Spleen (tissue), 11 donors: ENCODE data around the gene NME3. TPM values are rescaled to one million over a fixed set of nuclear protein-coding genes. Genes with fewer than 3 reads are reported as not detected.

Source experiments
- DNase-seq: peaks from one replicate; pipeline ENCODE4 v3.0.0-alpha.2; 2020
- H3K27ac ChIP-seq, 8 donors: fragments of 200-600 bp; sonication (generic) in 7 of 8; 1 replicate in 4 of 8; 2 replicates in 4 of 8; pipeline versions ENCODE4 v1.5.0 to v1.8.0; 2016 to 2021; ENCODE audit warnings: inconsistent platforms in 4 of 8, mild to moderate bottlenecking in 4 of 8, moderate library complexity in 1 of 8
- H3K27me3 ChIP-seq, 7 donors: fragments of 200-600 bp; sonication (generic) in 6 of 7; replicated peaks in 1 of 7; 1 replicate in 4 of 7; 2 replicates in 3 of 7; pipeline versions ENCODE4 v1.5.0 to v1.8.0; 2016 to 2021; ENCODE audit warnings: inconsistent platforms in 3 of 7, mild to moderate bottlenecking in 1 of 7
- H3K36me3 ChIP-seq, 6 donors: fragments of 200-600 bp; sonication (generic) in 5 of 6; 1 replicate in 4 of 6; 2 replicates in 2 of 6; pipeline versions ENCODE4 v1.5.0 to v1.8.0; 2016 to 2021; ENCODE audit warnings: inconsistent platforms in 2 of 6
- H3K4me1 ChIP-seq, 6 donors: fragments of 200-600 bp; sonication (generic) in 5 of 6; 1 replicate in 3 of 6; 2 replicates in 3 of 6; pipeline versions ENCODE4 v1.5.0 to v1.8.0; 2016 to 2021; ENCODE audit warnings: inconsistent platforms in 3 of 6
- H3K4me3 ChIP-seq, 8 donors: fragments of 200-600 bp; sonication (generic) in 7 of 8; 1 replicate in 4 of 8; 2 replicates in 4 of 8; pipeline versions ENCODE4 v1.5.0 to v1.8.0; 2016 to 2021; ENCODE audit warnings: inconsistent platforms in 4 of 8, mild to moderate bottlenecking in 4 of 8, moderate library complexity in 2 of 8
- H3K9me3 ChIP-seq, 8 donors: fragments of 200-600 bp; sonication (generic) in 7 of 8; 1 replicate in 4 of 8; 2 replicates in 4 of 8; pipeline versions ENCODE4 v1.5.0 to v1.8.0; 2016 to 2021; ENCODE audit warnings: inconsistent platforms in 4 of 8
- CTCF ChIP-seq, 11 experiments: fragments of 200-600 bp in 7 of 11; fragments of 450-650 bp in 4 of 11; sonication (generic) in 4 of 11; IDR thresholded peaks in 8 of 11; conservative IDR thresholded peaks in 3 of 11; 1 replicate in 7 of 11; 2 replicates in 4 of 11; pipeline versions ENCODE4 v1.4.0 to v1.8.0; 2016 to 2021; ENCODE audit warnings: antibody characterized with exemption in 11 of 11, inconsistent platforms in 4 of 11, mild to moderate bottlenecking in 1 of 11
- POLR2A ChIP-seq, 3 donors: fragments of 450-650 bp; IDR thresholded peaks; one replicate each; pipeline ENCODE4 v1.5.1; 2017; ENCODE audit warnings: antibody characterized with exemption in 3 of 3, mild to moderate bottlenecking in 1 of 3
- POLR2AphosphoS5 ChIP-seq, 3 donors: sonication (generic); formaldehyde crosslinking; IDR thresholded peaks; one replicate each; pipeline ENCODE4 v1.5.1; 2017; ENCODE audit warnings: antibody characterized with exemption in 3 of 3
- WGBS, 5 donors: extraction: QIAGEN DNeasy Blood & Tissue Kit in 3 of 5; methylation state at CpG; one replicate each; pipeline versions ENCODE4 v1.1.5 to v1.1.7; 2013 to 2018; 5-methylcytosine and 5-hydroxymethylcytosine counted together
- intact Hi-C: fragments of 100-400 bp; cut with DNase I; formaldehyde crosslinking; loops from one replicate; pipeline ENCODE4 v1.15.0; 2023; ENCODE audit warnings: low total_unique reads
- microRNA-seq, 3 donors: library from miRNA; unstranded; fragments of <30 nt; microRNA quantifications; one replicate each; pipeline versions ENCODE4 to v1.1.0, GENCODE V29; 2019 to 2020
- polyA plus RNA-seq, 3 donors: library from polyadenylated mRNA; stranded (reverse); fragments of 200-250 nt; gene quantifications; one replicate each; pipeline ENCODE4 v1.2.1, GENCODE V29; 2013
- small RNA-seq, 4 donors: library from RNA; depleted of rRNA; stranded (forward); fragments of <200 nt; gene quantifications; one replicate each; pipeline ENCODE3, GENCODE V24; 2016
- total RNA-seq, 7 donors: library from RNA; depleted of rRNA in 3 of 7; stranded (reverse); fragments of >200 nt in 3 of 7; fragmentation: NEBNext Ultra II Directional in 4 of 7; extraction: Animal tissue kit (Norgen Biotek cat#: 25700) in 4 of 7; gene quantifications; one replicate each; pipeline versions ENCODE4 v1.1.0 to v1.2.1, GENCODE V29; 2016 to 2021
- donor health status: healthy with polysubstance abuse.
- donor health status: DM: no; HTN: no; CAD: no; lungs with moderate emphysema.
- donor health status: DM: no; HTN: no; CAD: no.
- donor health status: Bipolar disorder and iron deficiency.
- donor health status: healthy.
- donor health status: DM: no; HTN: no; CAD: no.
- donor health status: DM: yes; HTN: yes; CAD: no.

The NME3 gene
- total and polyA plus RNA-seq, 10 donors, result 51.0 to 283 (median 76.9) TPM

GRCh38 chr16:1724491-1724890 lies 46.9 kb downstream of the NME3 start:
- whole genome bisulfite sequencing, 5 donors, result 91 to 95% (median 93%) methylated on average over 12 of the region's 12 CpGs
- no peak overlapping the region for H3K4me3 ChIP-seq
- DNase-seq, result no peak
- no peaks in the 10 kb centered on the region for H3K27me3 ChIP-seq
- H3K4me1 ChIP-seq, result peaks cover 17 to 74% (median 51%) of the 10 kb centered on the region in 6 donors
- intact Hi-C loops, result no loop called here
- TF ChIP-seq POLR2AphosphoS5 (IDR thresholded peaks at IDR 0.05) (no peak), CTCF (IDR thresholded peaks at IDR 0.05 in 8 of 11, conservative IDR thresholded peaks at IDR 0.05 in 3 of 11) (no peak), POLR2A (IDR thresholded peaks at IDR 0.05) (no peak)
- peaks cover 0 to 54% (median 34%) of the 10 kb centered on the region in 6 donors for H3K36me3 ChIP-seq
- no peak overlapping the region for H3K27ac ChIP-seq
- no peaks in the 10 kb centered on the region for H3K9me3 ChIP-seq

GRCh38 chr16:1723450-1724147 lies 47.7 kb downstream of the NME3 start:
- H3K9me3 ChIP-seq, result no peaks in the 10 kb centered on the region
- TF ChIP-seq POLR2AphosphoS5 (IDR thresholded peaks at IDR 0.05) (no peak), POLR2A (IDR thresholded peaks at IDR 0.05) (no peak), CTCF (IDR thresholded peaks at IDR 0.05 in 8 of 11, conservative IDR thresholded peaks at IDR 0.05 in 3 of 11) (peak in 10 of 11 experiments; percentile 61 to 92 (median 87))
- intact Hi-C loops, result no loop called here
- H3K27me3 ChIP-seq, result no peaks in the 10 kb centered on the region
- H3K27ac ChIP-seq, result peak overlapping the region in 6 of 8 donors; percentile 41 to 77 (median 76)
- WGBS, 5 donors, result 48 to 56% (median 53%) methylated on average over 6 of the region's 6 CpGs
- no peak for DNase-seq
- H3K4me3 ChIP-seq, result no peak overlapping the region
- peaks cover 17 to 83% (median 60%) of the 10 kb centered on the region in 6 donors for H3K4me1 ChIP-seq
- peaks cover 0 to 45% (median 25%) of the 10 kb centered on the region in 6 donors for H3K36me3 ChIP-seq

GRCh38 chr16:1721372-1721771 lies 50.0 kb downstream of the NME3 start:
- no peak for DNase-seq
- Histone ChIP-seq H3K36me3 (peaks cover 0 to 23% (median 12%) of the 10 kb centered on the region in 6 donors), H3K4me1 (peaks cover 20 to 100% (median 77%) of the 10 kb centered on the region in 6 donors), H3K27ac (peak overlapping the region in 6 of 8 donors; percentile 41 to 77 (median 76)), H3K4me3 (no peak overlapping the region), H3K9me3 (no peaks in the 10 kb centered on the region), H3K27me3 (no peaks in the 10 kb centered on the region)
- WGBS, 5 donors, result 88 to 94% (median 93%) methylated on average over 9 of the region's 9 CpGs
- intact Hi-C loops, result no loop called here
- TF ChIP-seq POLR2AphosphoS5 (IDR thresholded peaks at IDR 0.05), result no peak
- no peak for TF ChIP-seq POLR2A (IDR thresholded peaks at IDR 0.05)
- no peak for TF ChIP-seq CTCF (IDR thresholded peaks at IDR 0.05 in 8 of 11, conservative IDR thresholded peaks at IDR 0.05 in 3 of 11)

Small RNAs within 50 kb of the gene (microRNA-seq; reads per million reads assigned to microRNA genes)
- gene MIR3177, result 0.57 to 2.5 (median 1.8) reads per million in 3 donors

Small RNAs within 50 kb of the gene (small RNA-seq; reads per million reads assigned to genes)
- 0.14 to 0.49 (median 0.28) reads per million in 4 donors for gene MIR3177

Other genes starting within 250 kb of the NME3 start
- gene TMEM204, start 237.9 kb downstream of the NME3 start, total RNA-seq, result 10 to 100 TPM; 12.6 to 47.1 (median 26.9) TPM
- gene TMEM204, start 237.9 kb downstream of the NME3 start, polyA plus RNA-seq, result 10 to 100 TPM; 10.1 to 21.0 (median 13.6) TPM
- 10 to 100 TPM in 5 of 7 donors, 1 to 10 TPM in 2; 7.8 to 14.5 (median 12.3) TPM for gene IFT140, start 159.5 kb downstream of the NME3 start, total RNA-seq
- gene IFT140, start 159.5 kb downstream of the NME3 start, polyA plus RNA-seq, result 1 to 10 TPM; 4.2 to 6.5 (median 4.3) TPM
- gene CRAMP1, start 159.2 kb downstream of the NME3 start, total RNA-seq, result 10 to 100 TPM; 15.5 to 32.4 (median 21.6) TPM
- gene CRAMP1, start 159.2 kb downstream of the NME3 start, polyA plus RNA-seq, result 10 to 100 TPM in 1 of 3 donors, 1 to 10 TPM in 2; 3.0 to 10.2 (median 3.2) TPM
- gene JPT2, start 93.3 kb downstream of the NME3 start, total RNA-seq, result 10 to 100 TPM; 15.6 to 30.5 (median 22.7) TPM
- 10 to 100 TPM in 2 of 3 donors, 1 to 10 TPM in 1; 8.2 to 15.0 (median 12.9) TPM for gene JPT2, start 93.3 kb downstream of the NME3 start, polyA plus RNA-seq
- gene MAPK8IP3, start 65.3 kb downstream of the NME3 start, total RNA-seq, result 100 to 1,000 TPM in 6 of 7 donors, 10 to 100 TPM in 1; 97.0 to 134 (median 126) TPM
- gene MAPK8IP3, start 65.3 kb downstream of the NME3 start, polyA plus RNA-seq, result 100 to 1,000 TPM in 1 of 3 donors, 10 to 100 TPM in 2; 27.2 to 116 (median 57.8) TPM
- 10 to 100 TPM; 17.8 to 41.3 (median 28.8) TPM for gene EME2, start 1.3 kb upstream of the NME3 start, total RNA-seq
- 10 to 100 TPM in 2 of 3 donors, 1 to 10 TPM in 1; 5.1 to 22.4 (median 13.8) TPM for gene EME2, start 1.3 kb upstream of the NME3 start, polyA plus RNA-seq
- 10 to 100 TPM; 49.9 to 66.8 (median 62.3) TPM for gene MRPS34, start 1.6 kb upstream of the NME3 start, total RNA-seq
- gene MRPS34, start 1.6 kb upstream of the NME3 start, polyA plus RNA-seq, result 100 to 1,000 TPM; 133 to 157 (median 134) TPM
- 100 to 1,000 TPM in 2 of 7 donors, 10 to 100 TPM in 5; 41.4 to 114 (median 65.3) TPM for gene SPSB3, start 11.0 kb upstream of the NME3 start, total RNA-seq
- 100 to 1,000 TPM; 111 to 266 (median 204) TPM for gene SPSB3, start 11.0 kb upstream of the NME3 start, polyA plus RNA-seq
- 100 to 1,000 TPM in 1 of 7 donors, 10 to 100 TPM in 6; 37.5 to 103 (median 44.6) TPM for gene NUBP2, start 11.4 kb upstream of the NME3 start, total RNA-seq
- 10 to 100 TPM; 61.9 to 84.3 (median 79.3) TPM for gene NUBP2, start 11.4 kb upstream of the NME3 start, polyA plus RNA-seq
- under 1 TPM in 5 of 7 donors, not detected in 2; 0.21 to 0.63 (median 0.39) TPM for gene IGFALS, start 22.2 kb upstream of the NME3 start, total RNA-seq
- under 1 TPM; 0.14 to 0.19 (median 0.17) TPM for gene IGFALS, start 22.2 kb upstream of the NME3 start, polyA plus RNA-seq
- 10 to 100 TPM; 42.4 to 60.4 (median 49.1) TPM for gene HAGH, start 55.3 kb upstream of the NME3 start, total RNA-seq
- gene HAGH, start 55.3 kb upstream of the NME3 start, polyA plus RNA-seq, result 10 to 100 TPM; 33.6 to 76.6 (median 41.0) TPM
- 10 to 100 TPM in 6 of 7 donors, 1 to 10 TPM in 1; 9.5 to 34.9 (median 17.7) TPM for gene FAHD1, start 55.7 kb upstream of the NME3 start, total RNA-seq
- 10 to 100 TPM; 13.8 to 23.1 (median 15.4) TPM for gene FAHD1, start 55.7 kb upstream of the NME3 start, polyA plus RNA-seq
- not detected for gene MEIOB, start 100.6 kb upstream of the NME3 start, total RNA-seq
- not detected for gene MEIOB, start 100.6 kb upstream of the NME3 start, polyA plus RNA-seq
- under 1 TPM in 1 of 7 donors, not detected in 6; 0.20 TPM for gene HS3ST6, start 146.9 kb upstream of the NME3 start, total RNA-seq
- gene HS3ST6, start 146.9 kb upstream of the NME3 start, polyA plus RNA-seq, result under 1 TPM in 1 of 3 donors, not detected in 2; 0.06 TPM
- gene MSRB1, start 171.7 kb upstream of the NME3 start, total RNA-seq, result 100 to 1,000 TPM in 2 of 7 donors, 10 to 100 TPM in 5; 32.9 to 114 (median 60.4) TPM
- 10 to 100 TPM; 31.1 to 62.0 (median 31.3) TPM for gene MSRB1, start 171.7 kb upstream of the NME3 start, polyA plus RNA-seq
- gene RPL3L, start 183.1 kb upstream of the NME3 start, total RNA-seq, result not detected
- gene RPL3L, start 183.1 kb upstream of the NME3 start, polyA plus RNA-seq, result under 1 TPM in 1 of 3 donors, not detected in 2; 0.03 TPM
- gene NDUFB10, start 188.0 kb upstream of the NME3 start, total RNA-seq, result 100 to 1,000 TPM in 3 of 7 donors, 10 to 100 TPM in 4; 69.3 to 225 (median 87.4) TPM
- 100 to 1,000 TPM; 155 to 162 (median 159) TPM for gene NDUFB10, start 188.0 kb upstream of the NME3 start, polyA plus RNA-seq
- 1,000 to 10,000 TPM; 1,930 to 2,450 (median 2,233) TPM for gene RPS2, start 193.3 kb upstream of the NME3 start, total RNA-seq
- 1,000 to 10,000 TPM; 3,942 to 6,006 (median 5,765) TPM for gene RPS2, start 193.3 kb upstream of the NME3 start, polyA plus RNA-seq
- not detected for gene RNF151, start 195.3 kb upstream of the NME3 start, total RNA-seq
- under 1 TPM; 0.16 to 0.26 (median 0.17) TPM for gene RNF151, start 195.3 kb upstream of the NME3 start, polyA plus RNA-seq
- gene TBL3, start 200.5 kb upstream of the NME3 start, total RNA-seq, result 10 to 100 TPM; 20.6 to 33.0 (median 27.0) TPM
- 10 to 100 TPM; 40.6 to 54.2 (median 46.8) TPM for gene TBL3, start 200.5 kb upstream of the NME3 start, polyA plus RNA-seq
- 1 to 10 TPM in 1 of 7 donors, under 1 TPM in 2, not detected in 4; 0.30 to 1.4 (median 0.49) TPM for gene NOXO1, start 209.9 kb upstream of the NME3 start, total RNA-seq
- gene NOXO1, start 209.9 kb upstream of the NME3 start, polyA plus RNA-seq, result 1 to 10 TPM in 1 of 3 donors, under 1 TPM in 2; 0.68 to 1.3 (median 0.96) TPM
- gene GFER, start 212.7 kb upstream of the NME3 start, total RNA-seq, result 10 to 100 TPM in 6 of 7 donors, 1 to 10 TPM in 1; 9.6 to 23.3 (median 20.5) TPM
- gene GFER, start 212.7 kb upstream of the NME3 start, polyA plus RNA-seq, result 10 to 100 TPM; 28.5 to 36.0 (median 34.9) TPM
- gene SYNGR3, start 218.4 kb upstream of the NME3 start, total RNA-seq, result 10 to 100 TPM in 1 of 7 donors, 1 to 10 TPM in 5, under 1 TPM in 1; 0.85 to 11.4 (median 2.6) TPM
- gene SYNGR3, start 218.4 kb upstream of the NME3 start, polyA plus RNA-seq, result 1 to 10 TPM; 1.8 to 3.0 (median 3.0) TPM
- gene ZNF598, start 238.3 kb upstream of the NME3 start, total RNA-seq, result 10 to 100 TPM; 34.6 to 56.2 (median 47.2) TPM
- 10 to 100 TPM; 21.8 to 45.5 (median 29.0) TPM for gene ZNF598, start 238.3 kb upstream of the NME3 start, polyA plus RNA-seq
- 1 to 10 TPM in 1 of 7 donors, under 1 TPM in 3, not detected in 3; 0.51 to 1.9 (median 0.89) TPM for gene NPW, start 248.2 kb upstream of the NME3 start, total RNA-seq
- gene NPW, start 248.2 kb upstream of the NME3 start, polyA plus RNA-seq, result 1 to 10 TPM in 2 of 3 donors, under 1 TPM in 1; 0.30 to 2.5 (median 2.3) TPM